Measurements from ENCODE around the gene LRRIQ1. TPM values are rescaled to one million over a fixed set of nuclear protein-coding genes. Genes with fewer than 3 reads are reported as not detected.

LRRIQ1 gene
- total RNA-seq: 0.13 and 0.48 TPM in 2 replicates

GRCh38 chr12:85036234-85036707 lies at the start of gene LRRIQ1, which contains the start of gene TSPAN19:
LRRIQ1 (plus strand) TSS chr12:85036351; CDS start chr12:85038177, 1,826 bp downstream.
TSPAN19 (minus strand) TSS chr12:85036277; CDS start chr12:85029946, 6,331 bp downstream.

GRCh38 chr12:85280165-85280983 lies 244.2 kb downstream of the LRRIQ1 start, which contains the start of gene ALX1:
ALX1 (plus strand) TSS chr12:85280220; CDS start chr12:85280262, 42 bp downstream.

Other genes with a start within 250 kb of the LRRIQ1 start
- 12.5 and 58.7 TPM in 2 replicates for gene SLC6A15, start 123.6 kb upstream of the LRRIQ1 start, total RNA-seq
- gene TSPAN19, start 74 bp upstream of the LRRIQ1 start, total RNA-seq: 0.13 TPM in 1 of 2 replicates, not detected in the other
- gene ALX1, start 243.9 kb downstream of the LRRIQ1 start, total RNA-seq: 0.26 TPM in 1 of 2 replicates, not detected in the other

Measured in epithelial cell of alveolus of lung (primary cell).